ENCODE results near the gene PKM.

Gene PKM

GRCh38 chr15:72199721-72200212 is 31.2 kb downstream of the PKM start:
- DNase-seq, result peak; percentile 79

DNA sequence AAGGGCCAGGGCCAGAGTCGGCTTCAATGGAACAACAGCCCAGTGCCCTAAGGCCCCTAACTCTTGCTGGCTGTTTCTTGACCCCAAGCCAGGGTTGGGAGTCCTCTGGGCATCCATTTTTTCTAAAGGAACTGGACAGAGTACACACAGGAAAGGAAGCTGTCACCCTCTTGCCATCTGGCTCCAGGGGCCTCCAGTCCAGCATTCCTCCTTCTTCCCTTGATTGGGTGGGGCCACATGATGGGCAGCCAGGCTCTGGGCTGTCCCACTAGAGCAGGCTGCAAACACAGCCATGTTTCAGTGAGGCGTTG is 31.8 kb downstream of the PKM start:
- no peak for DNase-seq

DNA sequence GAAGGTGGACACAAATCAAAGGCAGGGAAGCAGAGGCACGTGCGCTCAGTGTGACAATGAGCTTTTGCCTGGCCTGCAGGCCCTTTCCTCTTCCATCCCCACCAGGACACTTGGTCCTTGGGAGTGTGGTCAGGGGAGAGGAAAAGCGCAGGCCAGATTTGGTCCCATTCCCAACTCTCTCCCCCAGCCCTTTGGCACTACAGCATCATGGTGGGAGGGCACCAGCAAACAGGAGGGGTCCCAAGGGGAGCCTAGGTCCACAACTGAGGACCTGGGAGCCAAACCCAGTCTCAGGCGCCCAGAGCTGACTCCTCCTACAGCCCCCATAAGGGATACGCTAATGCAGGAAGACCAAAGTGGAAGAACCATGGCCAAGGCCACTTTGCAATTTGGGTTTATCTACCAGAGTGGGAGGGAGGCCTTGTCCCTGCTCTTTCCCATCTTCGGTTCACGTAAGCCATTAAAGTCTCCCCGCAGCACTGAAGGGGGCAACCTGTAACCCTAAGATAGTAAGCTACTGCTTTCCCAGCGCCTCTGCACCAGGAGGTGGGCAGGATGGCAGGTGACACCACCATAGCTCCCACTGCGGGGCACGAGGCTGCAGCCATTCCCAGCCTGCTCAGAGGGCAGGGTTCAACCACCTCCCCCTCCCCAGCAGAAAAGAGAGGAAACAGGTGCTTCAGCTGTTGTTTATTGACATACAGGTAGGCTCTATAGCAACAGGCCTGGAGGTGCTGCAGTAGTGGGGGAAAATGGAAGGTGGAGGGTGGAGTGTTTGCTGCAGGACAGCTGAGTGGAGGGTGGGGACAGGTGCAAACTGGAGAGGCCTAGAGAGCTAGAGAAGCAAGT is 32.4 kb downstream of the PKM start:
- DNase-seq, result no peak

GRCh38 chr15:72197460-72198355 is 33.3 kb downstream of the PKM start, which contains the start of gene GRAMD2A:
Gene GRAMD2A (minus strand): TSS chr15:72197787.
- DNase-seq, result peak; percentile 34

GRCh38 chr15:72197041-72197459 is 33.9 kb downstream of the PKM start:
- no peak for DNase-seq

DNA sequence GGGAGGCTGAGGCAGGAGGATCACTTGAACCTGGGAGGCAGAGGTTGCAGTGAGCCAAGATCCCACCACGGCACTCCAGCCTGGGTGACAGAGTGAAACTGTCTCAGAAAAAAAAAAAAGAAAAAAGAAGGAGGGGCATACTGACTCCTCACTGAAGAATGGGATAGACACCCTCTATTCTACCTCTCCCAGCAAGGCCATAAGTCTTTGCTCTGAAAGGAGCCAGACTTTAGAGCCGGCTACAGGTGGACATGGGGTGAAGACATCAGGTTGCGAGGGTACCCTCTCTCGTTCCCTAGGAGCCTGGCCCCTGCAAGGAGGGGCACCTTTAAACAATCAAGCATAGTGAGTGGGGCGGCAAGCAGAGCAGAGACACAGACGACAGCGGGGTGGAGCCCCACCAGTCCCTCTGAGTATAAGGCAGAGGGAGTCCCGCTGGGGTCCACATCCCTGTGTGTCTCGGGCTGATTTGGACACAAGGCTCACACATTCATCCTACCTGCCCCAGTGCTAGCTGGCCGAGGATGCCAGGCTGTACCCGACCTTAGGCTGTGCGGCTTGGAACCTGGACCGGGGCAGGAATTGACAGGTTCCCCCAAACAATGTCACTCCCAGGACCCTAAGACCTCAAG is 34.5 kb downstream of the PKM start:
- DNase-seq, result no peak

DNA sequence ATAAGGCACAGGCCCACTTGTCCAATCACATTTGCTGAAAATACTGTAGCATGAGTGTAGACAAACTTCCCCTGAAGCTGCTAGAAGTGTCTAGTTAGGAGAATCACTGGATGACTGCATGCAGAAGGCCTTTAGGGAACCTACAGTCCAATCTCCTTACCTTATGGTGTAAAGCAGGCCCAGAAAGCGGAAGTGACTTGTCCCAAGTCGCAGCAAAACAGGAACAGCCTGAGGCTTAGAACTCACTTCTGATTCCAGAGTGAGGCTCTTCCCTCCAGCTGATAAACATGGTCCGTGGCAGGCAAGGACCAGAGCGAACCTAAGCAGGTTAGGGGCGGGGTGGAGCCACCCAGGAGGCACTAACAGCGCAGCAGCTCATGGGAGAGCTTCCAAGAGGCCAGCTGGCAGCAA is 35.9 kb downstream of the PKM start:
- no peak for DNase-seq

DNA sequence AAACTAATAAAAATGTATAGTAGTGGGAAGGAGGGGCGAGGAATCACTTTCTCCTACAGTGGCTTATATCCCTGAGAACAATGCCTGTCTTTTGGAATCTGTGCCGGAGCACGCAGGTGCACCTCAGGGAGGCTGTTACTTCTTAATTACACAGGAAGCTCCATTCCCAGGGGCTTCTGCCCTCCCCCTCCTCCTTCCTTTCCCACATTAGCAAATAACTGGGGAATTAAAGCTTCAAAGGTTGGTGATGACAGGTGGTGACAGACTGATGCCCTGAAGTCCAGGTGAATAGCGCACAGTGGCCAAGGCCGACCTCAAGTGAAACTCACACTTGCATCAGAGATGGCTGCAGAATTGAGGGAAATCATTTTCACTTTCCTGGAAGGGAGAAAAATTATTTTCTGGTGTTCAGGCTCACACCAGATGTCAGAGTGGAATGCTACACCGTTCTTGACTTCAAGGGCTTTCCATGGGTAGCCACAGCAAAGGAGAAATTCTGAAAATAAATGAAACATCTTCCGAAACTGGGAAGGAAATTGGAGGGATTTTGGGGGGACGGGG is 37.1 kb downstream of the PKM start:
- DNase-seq, result no peak

GRCh38 chr15:72192416-72192815 is 38.6 kb downstream of the PKM start:
- no peak for DNase-seq

GRCh38 chr15:72189250-72189902 is 41.6 kb downstream of the PKM start:
- DNase-seq, result no peak

DNA sequence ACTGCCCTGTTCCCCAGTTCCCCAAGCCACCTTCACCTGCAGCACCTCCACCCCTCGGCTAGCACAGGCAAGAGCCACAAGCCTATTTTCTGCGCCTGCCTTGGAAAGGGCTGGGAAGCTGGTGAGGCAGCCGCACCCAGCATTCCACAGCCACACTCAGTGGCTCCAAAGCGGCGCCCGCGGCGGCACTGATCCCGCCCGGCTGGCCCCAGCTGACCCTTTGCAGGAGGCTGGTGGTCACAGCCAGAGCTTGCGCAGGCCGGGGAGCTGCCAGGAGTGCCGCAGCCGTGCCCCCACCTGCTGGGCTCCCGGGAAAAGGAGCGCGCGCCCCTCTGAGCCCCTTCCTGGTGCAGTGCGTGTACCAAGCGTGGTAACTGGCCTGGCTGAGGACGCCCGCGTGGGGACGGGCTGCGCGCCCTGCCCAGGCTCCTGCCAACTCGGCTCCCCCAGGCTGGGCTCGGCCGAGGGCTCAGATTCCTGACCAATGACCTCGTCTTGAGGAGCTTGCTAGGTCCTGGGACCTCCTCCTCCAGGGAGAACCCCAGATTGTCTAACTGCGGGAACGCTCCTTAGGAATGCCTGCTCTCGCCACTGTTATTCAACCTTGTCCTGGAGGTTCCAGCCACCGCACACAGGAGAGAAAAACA is 46.7 kb downstream of the PKM start:
- no peak for DNase-seq

GRCh38 chr15:72183781-72184164 is 47.2 kb downstream of the PKM start:
- no peak for DNase-seq

- no peak for DNase-seq
These were observed 48.3 kb downstream of the PKM start for GRCh38 chr15:72182673-72183072.

GRCh38 chr15:72182244-72182643 is 48.7 kb downstream of the PKM start:
- no peak for DNase-seq

DNA sequence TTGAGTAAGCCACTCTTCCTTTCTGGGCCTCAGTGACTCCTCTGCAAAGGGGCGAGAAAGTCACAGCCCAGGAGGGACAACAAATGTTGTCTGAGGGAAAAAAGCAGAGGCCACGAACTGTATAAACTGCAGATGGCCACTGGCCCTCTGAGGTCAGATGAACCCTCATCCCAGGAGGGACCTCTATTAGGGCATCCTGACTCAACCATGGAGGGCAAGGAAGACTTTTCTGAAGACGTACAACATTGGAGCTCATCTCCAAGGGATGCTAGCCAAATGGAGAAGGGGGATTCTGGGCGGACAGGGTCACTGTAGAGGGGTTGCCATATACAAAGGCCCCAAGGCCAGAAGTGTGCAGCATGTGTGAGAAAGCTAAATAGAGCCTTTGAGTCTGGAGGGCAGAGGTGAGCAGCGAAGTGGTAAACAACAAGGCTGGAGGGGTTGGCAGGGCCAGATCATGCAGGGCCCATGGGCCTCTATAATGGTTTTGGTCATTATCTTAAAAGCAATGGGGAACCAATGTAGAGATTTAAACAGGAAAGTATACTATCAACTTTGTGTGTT is 50.1 kb downstream of the PKM start:
- DNase-seq, result no peak

- DNase-seq, result no peak
These were observed 50.9 kb downstream of the PKM start for GRCh38 chr15:72179950-72180581.

DNA sequence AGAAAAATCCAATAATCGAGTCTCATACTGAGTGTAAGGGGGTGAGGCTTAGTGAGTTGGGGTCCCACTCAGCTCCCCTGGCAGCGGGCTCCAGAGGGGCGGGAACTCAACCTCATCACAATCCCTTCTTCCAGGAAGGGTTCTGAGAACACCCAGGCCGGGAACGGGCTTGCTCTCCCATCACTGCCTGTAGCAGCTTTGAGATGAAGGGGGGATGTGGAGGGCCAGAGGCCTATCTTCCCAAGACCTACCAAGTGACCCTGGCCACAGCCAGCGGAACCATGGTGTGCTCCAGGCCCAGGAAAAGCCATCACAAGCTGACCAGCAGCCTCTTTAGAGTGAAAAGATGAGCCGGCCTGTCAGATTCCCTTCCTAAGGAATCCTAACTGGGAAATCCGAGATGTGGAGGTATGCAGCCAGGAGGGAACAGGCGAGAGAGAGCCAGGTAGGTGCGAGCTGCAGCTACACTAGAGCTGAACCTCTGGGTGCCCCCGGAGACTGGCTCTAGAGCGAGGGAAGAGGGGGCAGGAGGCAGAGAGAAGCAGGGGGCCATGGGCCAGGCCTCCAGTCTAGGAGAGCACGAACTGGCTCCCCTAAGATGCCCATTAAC is 51.9 kb downstream of the PKM start:
- DNase-seq, result no peak

- DNase-seq, result no peak
These were observed 54.2 kb downstream of the PKM start for GRCh38 chr15:72176743-72177142.

DNA sequence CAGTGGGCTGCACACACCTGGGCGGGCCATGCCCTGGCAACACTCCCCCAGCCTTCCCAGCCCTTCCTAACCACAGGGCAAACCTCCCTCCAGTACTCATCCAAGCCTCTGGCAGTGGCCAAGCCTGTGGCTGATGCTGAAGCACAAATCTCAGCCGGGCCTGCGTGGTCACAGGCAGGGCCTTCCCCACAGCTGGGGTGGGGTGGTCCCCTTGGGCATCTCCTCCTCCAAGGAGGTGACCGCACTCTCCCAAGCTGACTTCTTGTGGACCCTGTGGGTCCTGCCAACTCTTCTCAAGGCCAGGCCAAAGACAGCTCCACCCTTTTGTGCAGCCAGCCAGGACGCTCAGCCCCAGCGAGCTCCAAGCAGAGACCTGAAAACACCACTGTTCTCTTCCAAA is 54.8 kb downstream of the PKM start:
- no peak for DNase-seq

GRCh38 chr15:72175186-72176044 is 55.6 kb downstream of the PKM start:
- DNase-seq, result no peak
